ENCODE data around the gene CD40.

CD40 gene

DNA sequence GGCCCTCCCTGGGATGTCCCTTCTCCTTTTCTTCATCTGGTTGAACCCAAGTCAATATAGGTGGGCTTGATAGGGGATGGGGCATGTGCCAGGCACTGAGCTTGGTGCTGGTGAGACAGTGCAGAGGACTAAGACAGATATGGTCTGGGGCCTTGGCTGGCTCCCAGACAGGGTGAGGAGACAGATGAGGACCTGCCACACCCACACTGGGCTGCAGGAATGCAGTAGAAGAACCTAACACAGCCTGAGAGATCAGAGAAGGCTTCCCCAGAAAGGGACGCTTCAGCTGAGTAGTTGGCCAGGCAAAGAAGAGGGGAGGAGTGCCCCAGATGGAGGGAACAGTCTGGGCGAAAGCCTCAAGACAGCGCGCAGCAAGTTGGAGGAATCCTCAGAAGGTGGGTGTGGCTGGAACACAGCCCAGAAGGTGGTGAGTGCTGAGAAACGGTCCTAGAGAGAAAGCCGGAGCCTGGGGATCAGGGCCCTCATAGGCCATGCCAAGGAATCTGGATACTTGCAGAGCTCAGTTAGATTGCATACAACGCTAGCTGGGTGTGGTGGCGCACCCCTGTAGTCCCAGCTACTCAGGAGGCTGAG, 26.4 kb downstream of the CD40 start:
- TF ChIP-seq CTCF (IDR thresholded peaks at IDR 0.05; ENCODE audit: insufficient read depth, low read depth, low read length, missing control alignments) = no peak
- H3K4me3 ChIP-seq (ENCODE audit: low read length) = no peak overlapping the region
- peak; percentile 30 for DNase-seq (ENCODE audit: low read depth)

- no peak overlapping the region for H3K4me3 ChIP-seq (ENCODE audit: low read length)
- no peak for TF ChIP-seq CTCF (IDR thresholded peaks at IDR 0.05; ENCODE audit: insufficient read depth, low read depth, low read length, missing control alignments)
- DNase-seq (ENCODE audit: low read depth) = no peak
Observed at GRCh38 chr20:46145713-46146112, 27.6 kb downstream of the CD40 start.

DNA sequence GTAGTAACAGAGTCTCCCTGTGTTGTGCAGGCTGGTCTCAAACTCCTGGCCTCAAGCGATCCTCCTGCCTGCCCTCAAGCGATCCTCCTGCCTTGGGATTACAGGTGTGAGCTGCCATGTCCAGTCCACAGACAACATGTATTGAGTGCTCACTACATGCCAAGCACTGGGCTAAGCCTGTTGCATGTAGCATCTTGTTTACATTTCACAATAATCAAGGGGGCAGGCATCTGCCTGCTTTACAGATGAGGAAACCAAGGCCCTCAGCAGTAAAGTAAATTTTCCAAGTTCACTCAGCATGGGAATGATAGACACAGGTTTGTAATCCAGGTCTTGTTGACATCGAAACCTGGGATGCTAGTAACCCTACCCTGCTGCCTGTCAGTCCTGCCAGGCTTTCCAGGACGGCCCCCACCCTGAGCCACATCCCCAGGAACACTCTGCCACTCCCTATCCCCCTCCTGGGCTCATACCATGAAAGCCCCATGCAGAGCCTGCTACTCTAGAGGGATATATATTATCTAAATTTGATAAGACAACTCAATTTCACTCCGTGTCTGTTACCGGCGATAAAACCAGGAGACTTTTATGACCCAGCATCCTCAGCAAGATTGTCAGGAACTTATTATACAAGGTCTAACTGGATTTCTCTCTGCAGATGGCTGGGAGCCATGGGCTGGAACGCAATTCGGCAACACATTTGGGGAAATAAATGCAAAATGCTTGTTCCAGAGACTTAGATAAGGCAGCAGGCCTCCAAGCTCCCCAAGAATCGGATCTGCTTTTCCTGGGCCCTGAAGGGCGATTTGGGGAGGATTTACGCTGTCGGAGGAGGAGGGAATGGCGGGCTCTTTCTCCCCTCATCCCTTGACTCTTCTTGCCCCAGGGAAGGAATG, 30.4 kb downstream of the CD40 start:
- peak; percentile 39 for DNase-seq (ENCODE audit: low read depth)
- TF ChIP-seq CTCF (IDR thresholded peaks at IDR 0.05; ENCODE audit: insufficient read depth, low read depth, low read length, missing control alignments) = no peak

DNA sequence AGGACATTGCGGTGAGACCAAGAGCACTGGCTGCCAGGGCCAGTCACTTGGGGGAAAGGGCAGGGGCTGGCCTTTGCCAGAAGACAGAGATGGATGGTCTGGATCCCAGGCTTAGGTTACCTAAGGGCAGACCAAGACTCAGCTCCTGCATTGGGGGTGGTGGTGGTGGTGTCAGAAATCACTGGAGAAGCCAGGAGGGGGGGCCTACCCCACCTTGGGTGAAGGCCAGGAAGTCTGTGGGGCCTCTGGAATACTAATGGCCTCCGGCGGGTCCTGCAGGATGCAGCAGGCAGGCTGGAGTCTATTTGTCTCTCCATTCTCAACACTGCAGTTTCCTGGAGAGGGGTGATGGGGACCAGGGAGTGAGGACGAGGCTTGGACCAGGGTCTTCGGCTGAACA, 32.8 kb downstream of the CD40 start:
- H3K4me3 ChIP-seq (ENCODE audit: low read length) = no peak overlapping the region
- TF ChIP-seq CTCF (IDR thresholded peaks at IDR 0.05; ENCODE audit: insufficient read depth, low read depth, low read length, missing control alignments) = no peak
- no peak for DNase-seq (ENCODE audit: low read depth)

More for the DNA sequence above, 30.4 kb downstream of the CD40 start:
- no peak overlapping the region for H3K4me3 ChIP-seq (ENCODE audit: low read length)

GRCh38 chr20:46151936-46152335, 33.8 kb downstream of the CD40 start:
- peak; percentile 15 for TF ChIP-seq CTCF (IDR thresholded peaks at IDR 0.05; ENCODE audit: insufficient read depth, low read depth, low read length, missing control alignments)
- no peak for DNase-seq (ENCODE audit: low read depth)
- H3K4me3 ChIP-seq (ENCODE audit: low read length) = no peak overlapping the region

GRCh38 chr20:46152824-46153586, 34.9 kb downstream of the CD40 start:
- H3K4me3 ChIP-seq (ENCODE audit: low read length) = no peak overlapping the region
- no peak for DNase-seq (ENCODE audit: low read depth)
- TF ChIP-seq CTCF (IDR thresholded peaks at IDR 0.05; ENCODE audit: insufficient read depth, low read depth, low read length, missing control alignments) = no peak

All from epithelial cell of esophagus (primary cell).